Measurements from ENCODE around the gene ADAMTS1. TPM values are rescaled to one million over a fixed set of nuclear protein-coding genes. Genes with fewer than 3 reads are reported as not detected.

ADAMTS1 gene
- 96.3 and 97.4 TPM in 2 replicates for total RNA-seq

DNA sequence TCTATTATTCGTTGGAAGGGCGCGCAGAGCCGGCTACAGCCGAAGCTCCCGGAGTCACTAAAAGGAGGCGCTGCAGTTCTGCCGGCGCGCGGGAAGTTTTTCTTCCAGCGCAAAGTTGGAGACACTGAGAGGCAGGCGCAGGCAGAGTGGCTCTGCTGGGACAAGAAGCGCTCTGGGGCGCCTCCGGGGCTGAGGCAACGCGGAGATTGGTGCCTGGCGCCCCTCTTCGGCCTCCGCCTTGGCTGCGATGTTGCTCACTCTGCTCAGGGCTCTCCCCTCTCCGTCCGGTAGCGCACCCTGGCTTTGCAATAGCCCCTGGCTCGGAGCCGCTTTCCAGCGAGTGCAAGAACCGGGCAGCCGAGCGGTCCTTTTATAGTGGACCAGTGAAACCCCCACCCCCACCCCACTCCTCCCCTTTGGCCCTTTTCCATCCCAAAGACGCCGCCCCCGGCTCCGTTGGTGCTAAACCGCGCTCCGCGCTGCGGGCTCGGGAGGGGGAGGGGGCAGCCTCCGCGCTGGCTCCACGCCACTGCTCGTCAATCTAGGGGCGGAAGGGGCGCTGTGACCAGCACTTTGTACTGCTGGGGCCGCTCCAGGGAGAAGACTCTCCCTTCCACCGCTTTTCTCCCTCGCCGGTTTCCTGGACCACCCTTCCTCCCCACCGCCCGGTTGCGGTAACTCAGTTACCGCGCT is at the start of gene ADAMTS1:
Gene ADAMTS1 (minus strand): TSS at position 344 of the 693 bp plus-strand sequence. CDS start 455 bp downstream, outside the sequence.

Other genes starting within 250 kb of the ADAMTS1 start
- gene ADAMTS5, start 121.7 kb upstream of the ADAMTS1 start, total RNA-seq, result 10.8 and 27.6 TPM in 2 replicates

Measured in subcutaneous preadipocyte (primary cell).